IPS-NIHi11 (cell line): ENCODE measurements around the gene CDIPT.
A peak's percentile ranks its signal among the peaks of the same experiment; 100 is the strongest.
"Not testable (repeated sequence)": the region's sequence is repeated elsewhere in the genome, so short reads cannot be mapped to it uniquely, and the experiment has no call there.

Source experiments
- DNase-seq: peaks from one replicate; pipeline ENCODE4 v3.0.0; 2012; ENCODE audit warnings: mixed read lengths, low spot score

Gene CDIPT

GRCh38 chr16:29862884-29863668, at the start of gene CDIPT:
Gene CDIPT (minus strand): TSS chr16:29863226. CDS start chr16:29862857, 369 bp downstream.
- peak; percentile 89 for DNase-seq

GRCh38 chr16:29912087-29912486, 49.1 kb upstream of the CDIPT start:
- DNase-seq: no peak

- DNase-seq: no peak
Measured at GRCh38 chr16:29911676-29912010, 48.6 kb upstream of the CDIPT start.

GRCh38 chr16:29910819-29911675, 48.0 kb upstream of the CDIPT start:
- DNase-seq: no peak

- DNase-seq: not testable (repeated sequence)
Measured at GRCh38 chr16:29909851-29910250, 46.8 kb upstream of the CDIPT start.

- DNase-seq: no peak
Measured at GRCh38 chr16:29909391-29909790, 46.4 kb upstream of the CDIPT start.

- DNase-seq: no peak
Measured at GRCh38 chr16:29908719-29909220, 45.7 kb upstream of the CDIPT start.

GRCh38 chr16:29907973-29908372, 44.9 kb upstream of the CDIPT start:
- DNase-seq: no peak

GRCh38 chr16:29906520-29907244, 43.7 kb upstream of the CDIPT start:
- no peak for DNase-seq

GRCh38 chr16:29905668-29906067, 42.6 kb upstream of the CDIPT start:
- no peak for DNase-seq

- no peak for DNase-seq
Measured at GRCh38 chr16:29904947-29905346, 41.9 kb upstream of the CDIPT start.

- no peak for DNase-seq
Measured at GRCh38 chr16:29903590-29903989, 40.6 kb upstream of the CDIPT start.

- no peak for DNase-seq
Measured at GRCh38 chr16:29901607-29901945, 38.5 kb upstream of the CDIPT start.

- peak; percentile 33 for DNase-seq
Measured at GRCh38 chr16:29900888-29901606, 38.0 kb upstream of the CDIPT start.

- DNase-seq: peak; percentile 91
Measured at GRCh38 chr16:29900102-29900887, 37.3 kb upstream of the CDIPT start, which contains the start of gene ASPHD1. Gene ASPHD1 (plus strand): TSS chr16:29900488. CDS start chr16:29900972, 484 bp downstream.

GRCh38 chr16:29899516-29900101, 36.6 kb upstream of the CDIPT start, which contains the start of gene SEZ6L2:
Gene SEZ6L2 (minus strand): TSS chr16:29899550. CDS start chr16:29899019, 531 bp downstream.
- DNase-seq: peak; percentile 88

GRCh38 chr16:29898804-29899515, 35.9 kb upstream of the CDIPT start:
- DNase-seq: peak; percentile 86

GRCh38 chr16:29898135-29898803, 35.2 kb upstream of the CDIPT start:
- DNase-seq: peak; percentile 46

GRCh38 chr16:29897333-29897732, 34.3 kb upstream of the CDIPT start:
- no peak for DNase-seq
